ENCODE measurements around the gene PNPLA8.

DNA sequence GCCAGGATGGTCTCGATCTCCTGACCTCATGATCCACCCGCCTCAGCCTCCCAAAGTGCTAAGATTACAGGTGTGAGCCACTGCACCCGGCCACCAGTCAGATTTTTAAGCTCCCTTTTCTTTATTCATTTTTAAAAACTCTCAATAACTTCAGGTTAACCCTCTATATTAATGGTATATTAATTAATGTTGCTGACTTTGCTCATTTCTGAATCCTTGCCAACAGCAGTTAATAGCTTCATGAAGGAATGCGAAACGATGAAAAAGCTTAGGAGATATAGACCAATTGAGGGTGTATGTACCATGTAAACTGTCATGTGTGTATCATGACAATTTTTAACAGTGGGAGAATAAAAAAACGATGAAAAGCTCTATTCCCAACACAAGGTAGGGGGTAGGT is 27.5 kb downstream of the PNPLA8 start:
- TF ChIP-seq, protein P1, sequence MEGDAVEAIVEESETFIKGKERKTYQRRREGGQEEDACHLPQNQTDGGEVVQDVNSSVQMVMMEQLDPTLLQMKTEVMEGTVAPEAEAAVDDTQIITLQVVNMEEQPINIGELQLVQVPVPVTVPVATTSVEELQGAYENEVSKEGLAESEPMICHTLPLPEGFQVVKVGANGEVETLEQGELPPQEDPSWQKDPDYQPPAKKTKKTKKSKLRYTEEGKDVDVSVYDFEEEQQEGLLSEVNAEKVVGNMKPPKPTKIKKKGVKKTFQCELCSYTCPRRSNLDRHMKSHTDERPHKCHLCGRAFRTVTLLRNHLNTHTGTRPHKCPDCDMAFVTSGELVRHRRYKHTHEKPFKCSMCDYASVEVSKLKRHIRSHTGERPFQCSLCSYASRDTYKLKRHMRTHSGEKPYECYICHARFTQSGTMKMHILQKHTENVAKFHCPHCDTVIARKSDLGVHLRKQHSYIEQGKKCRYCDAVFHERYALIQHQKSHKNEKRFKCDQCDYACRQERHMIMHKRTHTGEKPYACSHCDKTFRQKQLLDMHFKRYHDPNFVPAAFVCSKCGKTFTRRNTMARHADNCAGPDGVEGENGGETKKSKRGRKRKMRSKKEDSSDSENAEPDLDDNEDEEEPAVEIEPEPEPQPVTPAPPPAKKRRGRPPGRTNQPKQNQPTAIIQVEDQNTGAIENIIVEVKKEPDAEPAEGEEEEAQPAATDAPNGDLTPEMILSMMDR (IDR thresholded peaks at IDR 0.05) = no peak
- TF ChIP-seq EZH2 (IDR thresholded peaks at IDR 0.05; ENCODE audit: borderline replicate concordance, insufficient read depth, low read depth, low read length, poor library complexity, severe bottlenecking) = no peak

Data from B cell (primary cell).